Activated CD8-positive, alpha-beta T cell treated with anti-CD3 and anti-CD28 coated beads for 36 hours (primary cell): Measurements from ENCODE around the gene RIPOR1. TPM values are rescaled to one million over a fixed set of nuclear protein-coding genes. Genes with fewer than 3 reads are reported as not detected.

Experiments used
- ATAC-seq: fragments of 200-7000 bp; cut with Tn5 transposase; one replicate; pipeline ENCODE4 v1.10.0; 2021; ENCODE audit warnings: mild to moderate bottlenecking, moderate library complexity
- CTCF ChIA-PET: fragments of 350-600 bp; sonication (Branson Sonifier 250); formaldehyde crosslinking; loops from one replicate; lab custom pipeline; 2021; ENCODE audit warnings: antibody characterized with exemption; lab: Charles Lee
- POLR2A ChIA-PET: fragments of 350-600 bp; sonication (Branson Sonifier 250); formaldehyde crosslinking; loops from one replicate; lab custom pipeline; 2021; ENCODE audit warnings: antibody characterized with exemption; lab: Charles Lee
- DNase-seq: peaks from one replicate; pipeline ENCODE4 v3.0.0-alpha.2; 2020
- H3K27ac Mint-ChIP-seq: one replicate; pipeline ENCODE4 v1.8.0; 2021; ENCODE audit warnings: mild to moderate bottlenecking, mixed read lengths
- H3K27me3 Mint-ChIP-seq: one replicate; pipeline ENCODE4 v1.8.0; 2021; ENCODE audit warnings: mixed read lengths
- H3K36me3 Mint-ChIP-seq: one replicate; pipeline ENCODE4 v1.8.0; 2021; ENCODE audit warnings: low read depth, mixed read lengths
- H3K4me1 Mint-ChIP-seq: one replicate; pipeline ENCODE4 v1.8.0; 2021; ENCODE audit warnings: low read depth, mixed read lengths
- H3K4me3 Mint-ChIP-seq: one replicate; pipeline ENCODE4 v1.8.0; 2021; ENCODE audit warnings: mild to moderate bottlenecking, moderate library complexity, mixed read lengths
- H3K9me3 Mint-ChIP-seq: one replicate; pipeline ENCODE4 v1.8.0; 2021; ENCODE audit warnings: mixed read lengths
- CTCF ChIP-seq: fragments of 200-600 bp; IDR thresholded peaks from one replicate; pipeline ENCODE4 v1.8.0; 2022; ENCODE audit warnings: antibody characterized with exemption, mild to moderate bottlenecking
- intact Hi-C: fragments of 100-400 bp; cut with micrococcal nuclease; formaldehyde crosslinking; loops from one replicate; pipeline ENCODE4 v1.10.0; 2022
- total RNA-seq, 2 experiments: library from RNA; stranded (reverse); gene quantifications; one replicate each; pipeline ENCODE4 v1.2.3, GENCODE V29; 2021

RIPOR1 gene
- total RNA-seq, 2 experiments from 2014 or later = 15.7 to 20.0 TPM

- Mint-ChIP-seq H3K4me1 (peaks cover 34% of the 10 kb centered on the region), H3K4me3 (no peak overlapping the region), H3K27me3 (peaks cover 1% of the 10 kb centered on the region), H3K9me3 (no peaks in the 10 kb centered on the region), H3K36me3 (peaks cover 13% of the 10 kb centered on the region), H3K27ac (no peak overlapping the region)
- CTCF ChIA-PET = interaction anchor here (2.3 kb wide), 1 partner anchor 20 kb away, joined by 13 read pairs; no protein-coding TSS in a partner anchor
- ATAC-seq = no peak
- DNase-seq = peak; percentile 7
- intact Hi-C loops = no loop called here
- POLR2A ChIA-PET = interaction anchor here (0.6 to 1.7 kb wide), 6 partner anchors 13 to 116 kb away, joined by 3 to 5 read pairs (median 3); partner anchors contain the start of gene RIPOR1
- TF ChIP-seq CTCF = no peak
Observed at GRCh38 chr16:67541391-67542263, 13.0 kb downstream of the RIPOR1 start.

GRCh38 chr16:67542464-67542863 is 13.8 kb downstream of the RIPOR1 start:
- CTCF ChIA-PET = no interaction called here
- Mint-ChIP-seq H3K27ac (peak overlapping the region; percentile 25), H3K4me3 (no peak overlapping the region)

GRCh38 chr16:67543036-67543435 is 14.4 kb downstream of the RIPOR1 start:
- peak; percentile 15 for DNase-seq
- no peak overlapping the region for H3K27ac Mint-ChIP-seq
- no peaks in the 10 kb centered on the region for H3K9me3 Mint-ChIP-seq
- no peaks in the 10 kb centered on the region for H3K27me3 Mint-ChIP-seq
- TF ChIP-seq CTCF = no peak
- no peak for ATAC-seq
- no peak overlapping the region for H3K4me3 Mint-ChIP-seq
- ChIA-PET POLR2A (interaction anchor here (0.8 to 3.0 kb wide), 6 partner anchors 8 to 102 kb away, joined by 3 to 16 read pairs (median 4); partner anchors contain the start of gene CARMIL2), CTCF (interaction anchor here (2.6 to 5.8 kb wide), 3 partner anchors 14 to 99 kb away, joined by 6 to 224 read pairs (median 19); partner anchors contain the start of genes CARMIL2 and RIPOR1)
- peaks cover 43% of the 10 kb centered on the region for H3K4me1 Mint-ChIP-seq
- H3K36me3 Mint-ChIP-seq = peaks cover 13% of the 10 kb centered on the region
- intact Hi-C loops = no loop called here

More at GRCh38 chr16:67542464-67542863, 13.8 kb downstream of the RIPOR1 start:
- TF ChIP-seq CTCF = no peak
- intact Hi-C loops = no loop called here
- Mint-ChIP-seq H3K4me1 (peaks cover 37% of the 10 kb centered on the region), H3K36me3 (peaks cover 13% of the 10 kb centered on the region), H3K27me3 (no peaks in the 10 kb centered on the region), H3K9me3 (no peaks in the 10 kb centered on the region)
- POLR2A ChIA-PET = interaction anchor here (1.7 kb wide), 1 partner anchor 19 kb away, joined by 5 read pairs; no protein-coding TSS in a partner anchor
- DNase-seq (peak; percentile 87), ATAC-seq (peak; percentile 91)

GRCh38 chr16:67543582-67543981 is 15.0 kb downstream of the RIPOR1 start:
- POLR2A ChIA-PET = interaction anchor here (0.8 to 8.2 kb wide), 7 partner anchors 8 to 102 kb away, joined by 3 to 77 read pairs (median 5); partner anchors contain the start of genes CARMIL2 and CTCF
- TF ChIP-seq CTCF = no peak
- DNase-seq (no peak), ATAC-seq (no peak)
- Mint-ChIP-seq H3K4me1 (peaks cover 48% of the 10 kb centered on the region), H3K27me3 (no peaks in the 10 kb centered on the region), H3K9me3 (no peaks in the 10 kb centered on the region), H3K36me3 (peaks cover 13% of the 10 kb centered on the region), H3K27ac (no peak overlapping the region), H3K4me3 (no peak overlapping the region)
- intact Hi-C loops = no loop called here
- CTCF ChIA-PET = interaction anchor here (1.0 to 5.8 kb wide), 6 partner anchors 9 to 99 kb away, joined by 3 to 224 read pairs (median 8); partner anchors contain the start of genes CARMIL2, CTCF and RIPOR1
